GM19099 (cell line): ENCODE data around the gene TRAF6.

Experiments
- POLR2A ChIP-seq: IDR thresholded peaks from 3 replicates; pipeline ENCODE4 v1.6.1; 2011; ENCODE audit warnings: low read depth; ENCODE audit not compliant: insufficient read length; ENCODE audit errors: extremely low read depth

The TRAF6 gene

GRCh38 chr11:36507824-36508489 lies 2.1 kb downstream of the TRAF6 start:
- no peak for TF ChIP-seq POLR2A

- TF ChIP-seq POLR2A = no peak
Observed at GRCh38 chr11:36501236-36501635, 8.8 kb downstream of the TRAF6 start.

DNA sequence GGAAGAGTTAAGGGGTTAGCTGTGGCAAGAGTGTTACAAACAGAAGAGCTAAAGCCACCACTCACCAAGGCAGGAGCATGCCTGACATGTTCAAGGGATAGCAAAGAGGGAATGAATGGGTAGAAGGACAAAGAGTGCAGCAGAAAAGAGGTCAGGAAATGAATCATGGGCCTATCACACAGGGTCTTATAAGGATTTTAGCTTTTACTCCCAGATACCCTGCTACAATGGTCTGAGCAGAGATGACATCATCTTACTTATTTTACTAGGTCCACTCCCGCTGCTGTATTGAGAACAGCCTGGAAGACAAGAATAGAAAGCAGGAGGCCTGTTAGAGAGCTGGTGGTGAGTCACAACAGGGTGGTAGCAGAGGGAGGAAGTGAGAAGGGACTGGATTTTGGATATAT lies 9.8 kb downstream of the TRAF6 start:
- no peak for TF ChIP-seq POLR2A

- no peak for TF ChIP-seq POLR2A
Observed at GRCh38 chr11:36499315-36499714, 10.8 kb downstream of the TRAF6 start.

GRCh38 chr11:36498721-36499120 lies 11.4 kb downstream of the TRAF6 start:
- TF ChIP-seq POLR2A = no peak

- no peak for TF ChIP-seq POLR2A
Observed at GRCh38 chr11:36493332-36493731, 16.7 kb downstream of the TRAF6 start.

- TF ChIP-seq POLR2A = no peak
Observed at GRCh38 chr11:36492724-36493304, 17.3 kb downstream of the TRAF6 start.

- no peak for TF ChIP-seq POLR2A
Observed at GRCh38 chr11:36490026-36490806, 19.9 kb downstream of the TRAF6 start.

GRCh38 chr11:36488096-36488495 lies 22.0 kb downstream of the TRAF6 start:
- TF ChIP-seq POLR2A = no peak

GRCh38 chr11:36487619-36488018 lies 22.5 kb downstream of the TRAF6 start:
- TF ChIP-seq POLR2A = no peak

DNA sequence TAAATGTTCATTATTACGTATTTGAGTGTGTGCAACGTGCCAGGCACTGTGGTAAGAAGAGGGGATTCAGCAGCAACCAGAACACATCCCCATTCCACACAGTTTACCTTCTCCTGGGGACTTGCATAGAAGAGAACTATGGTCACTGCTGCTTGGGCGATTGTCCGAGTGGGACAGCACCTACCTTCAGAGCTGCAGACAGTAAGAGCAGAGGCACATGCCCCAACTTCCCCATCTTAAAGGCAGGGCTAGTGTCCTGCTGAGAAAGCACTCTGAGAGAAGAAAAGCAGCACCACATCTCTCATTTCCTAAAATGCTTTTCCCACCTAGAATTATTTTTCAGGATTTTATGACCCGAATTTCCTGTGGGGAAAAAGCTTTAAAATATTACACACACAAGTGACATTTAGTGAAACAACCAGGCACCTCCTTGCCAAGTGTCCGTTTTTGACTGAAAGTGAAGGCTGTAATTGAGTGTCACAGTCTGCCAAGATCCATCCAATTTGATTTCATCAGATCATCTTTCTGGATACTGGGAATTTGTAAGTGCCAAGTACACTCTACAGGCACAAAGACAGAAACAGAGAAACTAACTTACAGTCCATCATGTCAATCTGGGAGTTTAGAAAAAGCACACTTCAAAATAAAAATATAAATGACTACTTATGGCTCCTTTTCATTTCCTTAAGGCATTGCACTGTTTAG lies 24.6 kb downstream of the TRAF6 start:
- no peak for TF ChIP-seq POLR2A

GRCh38 chr11:36480833-36481232 lies 29.2 kb downstream of the TRAF6 start:
- TF ChIP-seq POLR2A = no peak

DNA sequence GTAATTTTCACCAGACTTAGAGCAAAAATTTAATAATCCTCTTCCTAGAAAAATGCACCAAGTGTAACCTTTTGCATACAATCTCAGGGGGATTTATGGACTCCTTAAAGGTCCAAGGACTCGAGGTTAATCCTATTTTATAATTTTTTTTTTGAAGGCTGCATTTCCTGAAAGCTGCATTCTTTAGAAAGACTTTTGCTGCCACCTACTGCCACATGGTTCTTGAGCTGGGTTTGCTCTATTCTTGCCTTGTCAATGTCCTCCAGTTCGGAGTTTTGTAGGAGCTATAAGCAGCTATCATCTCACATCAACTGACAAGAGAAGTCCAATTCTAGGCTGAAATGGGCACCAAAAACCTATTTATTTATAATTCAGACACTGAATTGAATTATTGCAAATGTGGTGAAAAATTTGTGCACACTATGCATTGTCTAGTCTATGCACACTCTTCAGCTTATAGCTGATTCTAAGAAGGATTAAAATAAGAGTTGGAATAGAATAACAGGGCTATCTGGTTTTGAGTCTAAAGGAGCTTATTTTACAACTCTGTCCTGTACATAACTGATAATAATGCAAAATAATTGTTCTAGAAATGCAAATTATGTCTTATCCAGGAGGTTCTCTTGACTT lies 31.3 kb downstream of the TRAF6 start:
- TF ChIP-seq POLR2A = no peak

- TF ChIP-seq POLR2A = no peak
Observed at GRCh38 chr11:36475192-36475591, 34.9 kb downstream of the TRAF6 start.

GRCh38 chr11:36471577-36471976 lies 38.5 kb downstream of the TRAF6 start:
- no peak for TF ChIP-seq POLR2A
